IMR-90 (cell line): Measurements from ENCODE around the gene HPS4. TPM values are rescaled to one million over a fixed set of nuclear protein-coding genes. Genes with fewer than 3 reads are reported as not detected.

Source experiments
- ATAC-seq: fragments of 200-7000 bp; cut with Tn5 transposase; 2 replicates; pipeline ENCODE4 v1.9.1; 2020; ENCODE audit warnings: low read depth, mild to moderate bottlenecking, moderate library complexity
- BruUV-seq: library from RNA; stranded (reverse); fragments of 400-500 nt; replicated peaks from 2 replicates; lab custom pipeline; 2021; lab: Mats Ljungman, UMichigan
- CTCF ChIA-PET: fragments of 300-600 bp; formaldehyde crosslinking; extraction: SDS; loops from one replicate; lab custom pipeline; 2021; ENCODE audit warnings: antibody characterized with exemption; lab: Yijun Ruan, JAX
- POLR2A ChIA-PET: fragments of 300-600 bp; sonication (Branson Sonifier 250); formaldehyde crosslinking; loops from one replicate; lab custom pipeline; 2022; ENCODE audit warnings: antibody characterized with exemption; ENCODE audit not compliant: unreplicated experiment; lab: Charles Lee
- DNase-seq: peaks from one replicate; pipeline ENCODE4 v3.0.0; 2013
- H2AFZ ChIP-seq: replicated peaks from 2 replicates; pipeline ENCODE3; 2013; ENCODE audit warnings: low read length, mild to moderate bottlenecking; ENCODE audit not compliant: poor library complexity
- H2AK5ac ChIP-seq: 2 replicates; pipeline ENCODE4 v1.6.1; 2013; ENCODE audit warnings: low read depth, low read length, inconsistent platforms
- H2AK9ac ChIP-seq: replicated peaks from 2 replicates; pipeline ENCODE3; 2013; ENCODE audit warnings: mild to moderate bottlenecking, low read depth, low read length, moderate library complexity; ENCODE audit not compliant: poor library complexity
- H2BK120ac ChIP-seq: 2 replicates; pipeline ENCODE4 v1.6.1; 2013; ENCODE audit warnings: low read depth, low read length, inconsistent platforms
- H2BK15ac ChIP-seq: 3 replicates; pipeline ENCODE4 v1.6.1; 2013; ENCODE audit warnings: low read depth, low read length, inconsistent platforms
- H2BK20ac ChIP-seq: 2 replicates; pipeline ENCODE4 v1.6.1; 2013; ENCODE audit warnings: low read depth, mild to moderate bottlenecking, inconsistent platforms, low read length, moderate library complexity
- H2BK5ac ChIP-seq: 2 replicates; pipeline ENCODE4 v1.6.1; 2013; ENCODE audit warnings: mild to moderate bottlenecking, low read depth, low read length, inconsistent platforms; ENCODE audit not compliant: poor library complexity, severe bottlenecking
- H3K14ac ChIP-seq: replicated peaks from 2 replicates; pipeline ENCODE4 v1.6.1; 2013; ENCODE audit warnings: low read depth, low read length, inconsistent platforms
- H3K18ac ChIP-seq: 2 replicates; pipeline ENCODE4 v1.6.1; 2013; ENCODE audit warnings: low read depth, low read length, control low read depth
- H3K23ac ChIP-seq: 2 replicates; pipeline ENCODE4 v1.6.1; 2013; ENCODE audit warnings: low read depth, low read length, inconsistent platforms
- H3K27ac ChIP-seq: 2 replicates; pipeline ENCODE4 v1.5.1; 2013; ENCODE audit warnings: mild to moderate bottlenecking, control low read depth, low read length; ENCODE audit not compliant: insufficient read depth
- H3K27me3 ChIP-seq: 2 replicates; pipeline ENCODE4 v1.6.1; 2013; ENCODE audit warnings: low read length; ENCODE audit not compliant: control insufficient read depth, insufficient read depth
- H3K36me3 ChIP-seq: 2 replicates; pipeline ENCODE4 v1.6.1; 2013; ENCODE audit warnings: low read length, mixed read lengths; ENCODE audit not compliant: control insufficient read depth, insufficient read depth
- H3K4ac ChIP-seq: 2 replicates; pipeline ENCODE4 v1.6.1; 2013; ENCODE audit warnings: low read depth, low read length, inconsistent platforms
- H3K4me1 ChIP-seq: 2 replicates; pipeline ENCODE4 v1.6.1; 2013; ENCODE audit warnings: low read length, mixed read lengths; ENCODE audit not compliant: control insufficient read depth, insufficient read depth
- H3K4me2 ChIP-seq: 2 replicates; pipeline ENCODE4 v1.6.1; 2013; ENCODE audit warnings: low read depth, mild to moderate bottlenecking, control low read depth, low read length, moderate library complexity
- H3K4me3 ChIP-seq: 2 replicates; pipeline ENCODE4 v1.5.1; 2013; ENCODE audit warnings: low read depth, mild to moderate bottlenecking, control low read depth, low read length, moderate library complexity; ENCODE audit not compliant: insufficient read depth
- H3K56ac ChIP-seq: 2 replicates; pipeline ENCODE4 v1.6.1; 2013; ENCODE audit warnings: low read length, inconsistent platforms; ENCODE audit not compliant: insufficient read depth; ENCODE audit errors: extremely low read depth
- H3K79me1 ChIP-seq, 2 experiments: 2 replicates each; pipeline ENCODE4 v1.6.1; 2013; ENCODE audit warnings: low read length in 2 of 2, inconsistent platforms in 1 of 2, low read depth in 1 of 2
- H3K9ac ChIP-seq: 2 replicates; pipeline ENCODE4 v1.6.1; 2013; ENCODE audit warnings: low read depth, low read length, control low read depth
- H3K9me1 ChIP-seq: 2 replicates; pipeline ENCODE4 v1.6.1; 2013; ENCODE audit warnings: low read length, inconsistent platforms; ENCODE audit not compliant: insufficient read depth
- H3K9me3 ChIP-seq: 2 replicates; pipeline ENCODE4 v1.6.1; 2013; ENCODE audit warnings: low read length; ENCODE audit not compliant: control insufficient read depth, insufficient read depth
- H4K20me1 ChIP-seq: 2 replicates; pipeline ENCODE4 v1.6.1; 2013; ENCODE audit warnings: low read length, inconsistent platforms; ENCODE audit not compliant: insufficient read depth
- H4K5ac ChIP-seq: 2 replicates; pipeline ENCODE4 v1.6.1; 2013; ENCODE audit warnings: mild to moderate bottlenecking, low read depth, low read length, control low read depth
- H4K8ac ChIP-seq, 2 experiments: 2 replicates each; pipeline ENCODE4 v1.6.1; 2013; ENCODE audit warnings: low read depth in 2 of 2, low read length in 2 of 2, control low read depth in 1 of 2, inconsistent platforms in 1 of 2
- H4K91ac ChIP-seq: 2 replicates; pipeline ENCODE4 v1.6.1; 2013; ENCODE audit warnings: low read depth, low read length, inconsistent platforms; ENCODE audit not compliant: insufficient read depth
- BHLHE40 ChIP-seq: fragments of 150-350 bp; IDR thresholded peaks from 2 replicates; pipeline ENCODE4 v1.6.1; 2016; ENCODE audit warnings: mild to moderate bottlenecking, low read depth, low read length
- CEBPB ChIP-seq: IDR thresholded peaks from 2 replicates; pipeline ENCODE4 v1.6.1; 2012; ENCODE audit warnings: low read depth, low read length, improper control_type of control experiment
- CHD1 ChIP-seq: IDR thresholded peaks from 2 replicates; pipeline ENCODE4 v1.6.1; 2012; ENCODE audit warnings: low read depth, low read length, improper control_type of control experiment
- FOS ChIP-seq: fragments of 150-350 bp; IDR thresholded peaks from 2 replicates; pipeline ENCODE4 v1.6.1; 2016; ENCODE audit warnings: low read depth, low read length
- MAFK ChIP-seq: IDR thresholded peaks from 2 replicates; pipeline ENCODE4 v1.6.1; 2012; ENCODE audit warnings: low read depth, low read length, improper control_type of control experiment
- MAZ ChIP-seq: IDR thresholded peaks from 2 replicates; pipeline ENCODE4 v1.6.1; 2012; ENCODE audit warnings: low read depth, mild to moderate bottlenecking, low read length, improper control_type of control experiment, moderate library complexity, borderline replicate concordance
- MXI1 ChIP-seq: IDR thresholded peaks from 2 replicates; pipeline ENCODE4 v1.6.1; 2012; ENCODE audit warnings: low read depth, mild to moderate bottlenecking, low read length, moderate library complexity, borderline replicate concordance
- NFE2L2 ChIP-seq: fragments of 150-350 bp; IDR thresholded peaks from 2 replicates; pipeline ENCODE4 v1.6.1; 2016; ENCODE audit warnings: low read depth, mild to moderate bottlenecking, low read length
- POLR2A ChIP-seq: IDR thresholded peaks from 2 replicates; pipeline ENCODE4 v1.6.1; 2012; ENCODE audit warnings: mild to moderate bottlenecking, low read depth, low read length
- RAD21 ChIP-seq: IDR thresholded peaks from 2 replicates; pipeline ENCODE4 v1.6.1; 2012; ENCODE audit warnings: low read length, improper control_type of control experiment
- RCOR1 ChIP-seq: IDR thresholded peaks from 2 replicates; pipeline ENCODE4 v1.6.1; 2012; ENCODE audit warnings: mild to moderate bottlenecking, low read length, improper control_type of control experiment; ENCODE audit not compliant: insufficient replicate concordance
- RFX5 ChIP-seq: IDR thresholded peaks from 2 replicates; pipeline ENCODE4 v1.8.0; 2012; ENCODE audit warnings: low read depth, mild to moderate bottlenecking, low read length, moderate library complexity
- SMC3 ChIP-seq: fragments of 150-350 bp; IDR thresholded peaks from 2 replicates; pipeline ENCODE4 v1.6.1; 2016; ENCODE audit warnings: low read depth, mild to moderate bottlenecking, antibody characterized with exemption, low read length, moderate library complexity
- WGBS, 2 experiments: methylation state at CpG; one replicate each; pipeline versions ENCODE4 v1.1.5 to v1.1.7; 2013; ENCODE audit warnings: missing lambda C conversion rate in 2 of 2; ENCODE audit not compliant: insufficient read length in 1 of 2; ENCODE audit errors: extremely low coverage in 2 of 2; 5-methylcytosine and 5-hydroxymethylcytosine counted together
- dilution Hi-C: fragments of 300-500 bp; cut with HindIII; formaldehyde crosslinking; loops from one replicate; pipeline ENCODE4 v1.14.3; 2018; ENCODE audit warnings: low sequenced_read_pairs; ENCODE audit not compliant: unreplicated experiment
- in situ Hi-C: fragments of 300-500 bp; cut with MboI; formaldehyde crosslinking; loops from 3 replicates; pipeline ENCODE4 v1.14.3; 2019; ENCODE audit warnings: low sequenced_read_pairs, inconsistent platforms, mixed read lengths
- intact Hi-C: fragments of 100-400 bp; cut with micrococcal nuclease; formaldehyde crosslinking; loops from 2 replicates; pipeline ENCODE4 v1.10.0; 2022
- polyA plus RNA-seq, 3 experiments: library from polyadenylated mRNA; depleted of rRNA; stranded (reverse); fragments of >200 nt; gene quantifications; 2 replicates each; pipeline ENCODE4 v1.2.3, GENCODE V29; 2012; ENCODE audit warnings: low replicate concordance in 1 of 3
- total RNA-seq: library from RNA; depleted of rRNA; stranded (reverse); fragments of >200 nt; gene quantifications from 2 replicates; pipeline ENCODE4 v1.2.3, GENCODE V29; 2012
- TF ChIP-seq, protein P1 (sequence below): fragments of 150-350 bp; IDR thresholded peaks from 2 replicates; pipeline ENCODE4 v1.6.1; 2016; ENCODE audit warnings: low read depth, mild to moderate bottlenecking, low read length, moderate library complexity, borderline replicate concordance
- TF ChIP-seq, protein P2 (sequence below): fragments of 150-350 bp; IDR thresholded peaks from 2 replicates; pipeline ENCODE4 v1.6.1; 2017; ENCODE audit warnings: mild to moderate bottlenecking, antibody characterized with exemption, low read length, low read depth
- TF ChIP-seq, protein P3 (sequence below): conservative IDR thresholded peaks from 2 replicates; pipeline ENCODE4 v1.5.1; 2012; ENCODE audit warnings: mild to moderate bottlenecking, low read depth, low read length, improper control_type of control experiment

HPS4 gene
- total and polyA plus RNA-seq, 2 of the 4 experiments (the other 2 are of a cell fraction): 15.8 to 19.0 TPM

DNA sequence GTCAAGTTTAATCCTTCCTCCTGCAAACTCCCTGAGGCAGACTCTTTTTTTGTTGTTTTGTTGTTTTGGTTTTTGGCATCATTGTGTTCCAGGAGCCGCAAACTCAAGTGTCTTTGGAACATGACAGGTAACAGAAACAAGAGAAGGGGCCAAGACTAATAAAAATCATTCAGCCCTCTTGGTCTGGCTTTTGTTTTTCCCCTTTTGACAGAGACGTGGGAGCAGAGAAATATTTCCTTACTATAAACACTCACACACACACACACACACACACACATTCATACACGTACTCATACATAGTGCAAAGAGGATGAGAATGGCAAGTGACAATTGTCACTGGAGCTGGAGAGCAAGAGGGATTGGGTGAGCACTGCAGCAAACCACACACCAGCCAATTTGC is 65.0 kb downstream of the HPS4 start:
- no peak for TF ChIP-seq RAD21
- no peak for TF ChIP-seq POLR2A
- TF ChIP-seq FOS: no peak
- TF ChIP-seq, protein P1, sequence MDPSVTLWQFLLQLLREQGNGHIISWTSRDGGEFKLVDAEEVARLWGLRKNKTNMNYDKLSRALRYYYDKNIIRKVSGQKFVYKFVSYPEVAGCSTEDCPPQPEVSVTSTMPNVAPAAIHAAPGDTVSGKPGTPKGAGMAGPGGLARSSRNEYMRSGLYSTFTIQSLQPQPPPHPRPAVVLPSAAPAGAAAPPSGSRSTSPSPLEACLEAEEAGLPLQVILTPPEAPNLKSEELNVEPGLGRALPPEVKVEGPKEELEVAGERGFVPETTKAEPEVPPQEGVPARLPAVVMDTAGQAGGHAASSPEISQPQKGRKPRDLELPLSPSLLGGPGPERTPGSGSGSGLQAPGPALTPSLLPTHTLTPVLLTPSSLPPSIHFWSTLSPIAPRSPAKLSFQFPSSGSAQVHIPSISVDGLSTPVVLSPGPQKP: no peak
- TF ChIP-seq, protein P2, sequence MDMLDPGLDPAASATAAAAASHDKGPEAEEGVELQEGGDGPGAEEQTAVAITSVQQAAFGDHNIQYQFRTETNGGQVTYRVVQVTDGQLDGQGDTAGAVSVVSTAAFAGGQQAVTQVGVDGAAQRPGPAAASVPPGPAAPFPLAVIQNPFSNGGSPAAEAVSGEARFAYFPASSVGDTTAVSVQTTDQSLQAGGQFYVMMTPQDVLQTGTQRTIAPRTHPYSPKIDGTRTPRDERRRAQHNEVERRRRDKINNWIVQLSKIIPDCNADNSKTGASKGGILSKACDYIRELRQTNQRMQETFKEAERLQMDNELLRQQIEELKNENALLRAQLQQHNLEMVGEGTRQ: no peak
- no peak for TF ChIP-seq CEBPB
- TF ChIP-seq SMC3: no peak
- TF ChIP-seq NFE2L2: no peak
- TF ChIP-seq MXI1: no peak
- no peak for TF ChIP-seq RCOR1
- TF ChIP-seq RFX5: no peak
- no peak for TF ChIP-seq BHLHE40
- no peak for TF ChIP-seq MAFK
- no peak for TF ChIP-seq MAZ
- TF ChIP-seq CHD1: no peak
- TF ChIP-seq, protein P3, sequence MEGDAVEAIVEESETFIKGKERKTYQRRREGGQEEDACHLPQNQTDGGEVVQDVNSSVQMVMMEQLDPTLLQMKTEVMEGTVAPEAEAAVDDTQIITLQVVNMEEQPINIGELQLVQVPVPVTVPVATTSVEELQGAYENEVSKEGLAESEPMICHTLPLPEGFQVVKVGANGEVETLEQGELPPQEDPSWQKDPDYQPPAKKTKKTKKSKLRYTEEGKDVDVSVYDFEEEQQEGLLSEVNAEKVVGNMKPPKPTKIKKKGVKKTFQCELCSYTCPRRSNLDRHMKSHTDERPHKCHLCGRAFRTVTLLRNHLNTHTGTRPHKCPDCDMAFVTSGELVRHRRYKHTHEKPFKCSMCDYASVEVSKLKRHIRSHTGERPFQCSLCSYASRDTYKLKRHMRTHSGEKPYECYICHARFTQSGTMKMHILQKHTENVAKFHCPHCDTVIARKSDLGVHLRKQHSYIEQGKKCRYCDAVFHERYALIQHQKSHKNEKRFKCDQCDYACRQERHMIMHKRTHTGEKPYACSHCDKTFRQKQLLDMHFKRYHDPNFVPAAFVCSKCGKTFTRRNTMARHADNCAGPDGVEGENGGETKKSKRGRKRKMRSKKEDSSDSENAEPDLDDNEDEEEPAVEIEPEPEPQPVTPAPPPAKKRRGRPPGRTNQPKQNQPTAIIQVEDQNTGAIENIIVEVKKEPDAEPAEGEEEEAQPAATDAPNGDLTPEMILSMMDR: no peak
- H2BK20ac ChIP-seq: no peak overlapping the region
- H2BK5ac ChIP-seq: no peak overlapping the region
- WGBS, 2 experiments: no CpG with 5 or more reads among the region's 3 CpGs
- H3K27me3 ChIP-seq: peaks cover 10% of the 10 kb centered on the region
- no peaks in the 10 kb centered on the region for H3K79me1 ChIP-seq
- H2AFZ ChIP-seq: no peak overlapping the region
- H2BK15ac ChIP-seq: no peak overlapping the region
- H3K27ac ChIP-seq: no peak overlapping the region
- in situ Hi-C loops: no loop called here
- peaks cover 3% of the 10 kb centered on the region; the same call in 1 of the 2 replicates for H4K20me1 ChIP-seq
- ATAC-seq (no peak), DNase-seq (no peak)
- H3K4ac ChIP-seq: no peak overlapping the region
- POLR2A ChIA-PET: no interaction called here
- no peak overlapping the region for H3K9ac ChIP-seq
- no TSS peak for BruUV-seq
- no peaks in the 10 kb centered on the region for H3K4me1 ChIP-seq
- no peak overlapping the region for H2BK120ac ChIP-seq
- no peak overlapping the region for H4K5ac ChIP-seq
- H3K9me3 ChIP-seq: peaks cover 5% of the 10 kb centered on the region; the same call in 1 of the 2 replicates
- H3K36me3 ChIP-seq: no peaks in the 10 kb centered on the region
- no peak overlapping the region for H4K8ac ChIP-seq
- no peak overlapping the region for H3K18ac ChIP-seq
- H2AK9ac ChIP-seq: no peak overlapping the region
- no peak overlapping the region for H3K23ac ChIP-seq
- no peak overlapping the region for H3K4me2 ChIP-seq
- no peaks in the 10 kb centered on the region; the same call in 1 of the 2 replicates for H3K9me1 ChIP-seq
- intact Hi-C loops: loop anchor here (1.0 kb wide), 1 partner anchor 42 kb away; no protein-coding TSS in a partner anchor
- dilution Hi-C loops: no loop called here
- H2AK5ac ChIP-seq: no peak overlapping the region
- CTCF ChIA-PET: interaction anchor here (0.5 kb wide), 1 partner anchor 1071 kb away, joined by 4 read pairs; no protein-coding TSS in a partner anchor
- no peak overlapping the region for H3K56ac ChIP-seq
- no peak overlapping the region for H3K14ac ChIP-seq
- H4K91ac ChIP-seq: no peak overlapping the region
- no peak overlapping the region for H3K4me3 ChIP-seq
